ENCODE measurements around the gene ASF1A. TPM values are rescaled to one million over a fixed set of nuclear protein-coding genes. Genes with fewer than 3 reads are reported as not detected.
A peak's percentile ranks its signal among the peaks of the same experiment; 100 is the strongest.

ASF1A gene
- total and polyA plus RNA-seq, 7 donors: 5.3 to 22.1 (median 10.8) TPM

DNA sequence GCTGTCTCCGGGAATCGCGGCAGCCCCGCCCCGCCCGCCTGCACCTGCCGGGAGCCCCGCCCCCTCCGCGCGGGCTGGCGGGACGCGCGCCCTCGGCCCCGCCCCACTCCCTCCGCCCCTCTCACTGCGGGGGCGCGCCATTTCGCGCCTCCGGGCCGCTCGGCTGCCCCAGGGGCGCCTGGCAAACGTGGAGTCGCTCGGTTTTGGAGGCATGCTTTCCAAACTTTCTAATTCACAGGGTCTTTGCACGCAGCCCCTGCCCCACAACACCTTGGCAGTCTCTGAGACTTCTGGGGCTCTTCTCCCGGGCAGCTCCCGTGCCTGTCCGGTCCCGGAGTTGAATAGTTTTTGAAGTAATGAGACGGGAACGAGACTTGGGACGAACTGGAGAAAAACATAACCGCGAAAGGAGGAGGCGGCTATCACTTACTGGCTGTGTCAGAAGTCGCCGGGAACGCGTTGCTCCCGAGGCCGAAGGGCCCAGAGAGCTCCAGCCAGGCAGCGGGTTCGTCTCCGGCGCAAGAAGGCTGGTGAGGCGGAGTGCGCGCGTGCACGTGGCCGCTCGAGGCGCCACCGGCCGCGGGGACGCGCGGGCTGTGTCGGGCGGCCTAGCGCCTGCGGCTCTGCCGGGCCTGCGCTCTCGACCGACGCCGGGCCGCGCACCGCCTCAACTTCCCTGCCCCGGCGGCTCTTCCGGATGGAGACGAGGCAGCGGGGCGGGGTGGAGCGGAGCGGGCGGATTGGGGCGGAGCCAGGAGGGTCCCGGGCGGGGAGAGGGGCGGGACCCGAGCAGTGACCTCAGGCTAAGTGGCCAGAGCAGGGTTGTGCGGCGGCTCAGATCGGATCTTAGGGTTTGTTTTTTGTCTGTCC lies 40.7 kb downstream of the ASF1A start, which contains the start of gene MCM9:
Gene MCM9, minus strand, starts transcription at position 699 of the 870 bp plus-strand sequence. CDS start 3,436 bp downstream, outside the sequence.
- intact Hi-C loops (cut with DNase I): loop anchor here (2.0 to 5.0 kb wide), 2 partner anchors 37 to 40 kb away; partner anchors contain the start of gene ASF1A (in 1 of the 2)
- peak; percentile 92 to 94 for DNase-seq
- peak; percentile 96 to 98 (median 96) for ATAC-seq
- no peak for TF ChIP-seq CTCF (IDR thresholded peaks at IDR 0.05)
- Histone ChIP-seq H3K27ac (peak within 1 kb of the TSS; percentile 90), H3K27me3 (ENCODE audit: insufficient read depth in 3 of 3, low read length in 2 of 3) (no peaks in the 10 kb centered on the region), H3K36me3 (ENCODE audit: insufficient read depth in 1 of 2, low read depth in 1 of 2) (peaks cover 0 to 26% of the 10 kb centered on the region in 2 donors), H3K4me3 (peak within 1 kb of the TSS; percentile 77), H3K4me1 (peaks cover 13% of the 10 kb centered on the region), H3K9me3 (no peaks in the 10 kb centered on the region)
- WGBS, 3 donors: 0% methylated on average over 86 to 95 of the region's 95 CpGs

GRCh38 chr6:118935331-118935668 lies 41.3 kb downstream of the ASF1A start:
- H3K4me1 ChIP-seq: peaks cover 13% of the 10 kb centered on the region
- intact Hi-C loops (cut with DNase I): loop anchor here in 1 of 2 donors (2.0 kb wide), 1 partner anchor 40 kb away; the partner anchor contains the start of gene ASF1A
- WGBS, 3 donors: 0 to 22% (median 4%) methylated on average over 1 of the region's 1 CpG
- peaks cover 0 to 22% of the 10 kb centered on the region in 2 donors for H3K36me3 ChIP-seq (ENCODE audit: insufficient read depth in 1 of 2, low read depth in 1 of 2)
- TF ChIP-seq CTCF (IDR thresholded peaks at IDR 0.05): no peak
- no peaks in the 10 kb centered on the region for H3K27me3 ChIP-seq (ENCODE audit: insufficient read depth in 3 of 3, low read length in 2 of 3)
- DNase-seq (no peak), ATAC-seq (no peak)
- peak overlapping the region; percentile 90 for H3K27ac ChIP-seq
- no peaks in the 10 kb centered on the region for H3K9me3 ChIP-seq
- peak overlapping the region; percentile 77 for H3K4me3 ChIP-seq

GRCh38 chr6:118935978-118936703 lies 42.2 kb downstream of the ASF1A start:
- no peak for DNase-seq
- TF ChIP-seq CTCF (IDR thresholded peaks at IDR 0.05): no peak
- intact Hi-C loops (cut with DNase I): loop anchor here in 1 of 2 donors (2.0 kb wide), 1 partner anchor 41 kb away; the partner anchor contains the start of gene ASF1A
- Histone ChIP-seq H3K9me3 (no peaks in the 10 kb centered on the region), H3K4me1 (peaks cover 13% of the 10 kb centered on the region), H3K4me3 (peak overlapping the region; percentile 77), H3K36me3 (ENCODE audit: insufficient read depth in 1 of 2, low read depth in 1 of 2) (peaks cover 0 to 14% of the 10 kb centered on the region in 2 donors), H3K27ac (peak overlapping the region; percentile 90), H3K27me3 (ENCODE audit: insufficient read depth in 3 of 3, low read length in 2 of 3) (no peaks in the 10 kb centered on the region)
- WGBS, 3 donors: 73 to 79% (median 74%) methylated on average over 3 of the region's 3 CpGs
- ATAC-seq: no peak

DNA sequence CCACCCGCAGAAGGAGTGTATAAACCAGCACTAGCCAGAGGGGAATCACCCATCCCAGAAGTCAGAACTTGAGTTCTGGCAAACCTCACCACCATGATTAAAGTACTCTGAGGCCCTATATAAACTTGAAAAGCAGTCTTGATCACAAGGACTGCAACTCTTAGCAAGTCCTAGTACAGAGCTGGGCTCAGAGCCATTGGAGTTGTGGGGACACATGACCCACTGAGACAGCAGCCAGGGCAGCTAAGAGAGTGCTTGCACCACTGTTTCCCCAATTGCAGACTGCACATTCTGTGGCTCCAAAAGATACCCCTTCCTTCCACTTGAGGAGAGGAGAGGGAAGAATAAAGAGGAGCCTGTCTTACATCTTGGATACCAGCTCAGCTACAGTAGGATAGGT lies 45.7 kb downstream of the ASF1A start:
- H3K4me1 ChIP-seq: peaks cover 4% of the 10 kb centered on the region
- ATAC-seq (no peak), DNase-seq (no peak)
- H3K27me3 ChIP-seq (ENCODE audit: insufficient read depth in 3 of 3, low read length in 2 of 3): no peaks in the 10 kb centered on the region
- intact Hi-C loops (cut with DNase I): no loop called here
- no peak overlapping the region for H3K27ac ChIP-seq
- TF ChIP-seq CTCF (IDR thresholded peaks at IDR 0.05): no peak
- 77 to 96% (median 95%) methylated on average over 1 of the region's 1 CpG for WGBS, 3 donors
- no peak overlapping the region for H3K4me3 ChIP-seq
- H3K9me3 ChIP-seq: peaks cover under 1% of the 10 kb centered on the region
- no peaks in the 10 kb centered on the region for H3K36me3 ChIP-seq (ENCODE audit: insufficient read depth in 1 of 2, low read depth in 1 of 2)

Measured in psoas muscle (tissue), 8 donors.